SHP77 (cell line): ENCODE results near the gene CDH16.
"Not testable (repeated sequence)": the region's sequence is repeated elsewhere in the genome, so short reads cannot be mapped to it uniquely, and the experiment has no call there.

Experiments
- DNase-seq, 2 experiments: peaks; one replicate each; lab custom pipeline; 2025; lab: John Stamatoyannopoulos, UW

Gene CDH16, protein sequence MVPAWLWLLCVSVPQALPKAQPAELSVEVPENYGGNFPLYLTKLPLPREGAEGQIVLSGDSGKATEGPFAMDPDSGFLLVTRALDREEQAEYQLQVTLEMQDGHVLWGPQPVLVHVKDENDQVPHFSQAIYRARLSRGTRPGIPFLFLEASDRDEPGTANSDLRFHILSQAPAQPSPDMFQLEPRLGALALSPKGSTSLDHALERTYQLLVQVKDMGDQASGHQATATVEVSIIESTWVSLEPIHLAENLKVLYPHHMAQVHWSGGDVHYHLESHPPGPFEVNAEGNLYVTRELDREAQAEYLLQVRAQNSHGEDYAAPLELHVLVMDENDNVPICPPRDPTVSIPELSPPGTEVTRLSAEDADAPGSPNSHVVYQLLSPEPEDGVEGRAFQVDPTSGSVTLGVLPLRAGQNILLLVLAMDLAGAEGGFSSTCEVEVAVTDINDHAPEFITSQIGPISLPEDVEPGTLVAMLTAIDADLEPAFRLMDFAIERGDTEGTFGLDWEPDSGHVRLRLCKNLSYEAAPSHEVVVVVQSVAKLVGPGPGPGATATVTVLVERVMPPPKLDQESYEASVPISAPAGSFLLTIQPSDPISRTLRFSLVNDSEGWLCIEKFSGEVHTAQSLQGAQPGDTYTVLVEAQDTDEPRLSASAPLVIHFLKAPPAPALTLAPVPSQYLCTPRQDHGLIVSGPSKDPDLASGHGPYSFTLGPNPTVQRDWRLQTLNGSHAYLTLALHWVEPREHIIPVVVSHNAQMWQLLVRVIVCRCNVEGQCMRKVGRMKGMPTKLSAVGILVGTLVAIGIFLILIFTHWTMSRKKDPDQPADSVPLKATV

DNA sequence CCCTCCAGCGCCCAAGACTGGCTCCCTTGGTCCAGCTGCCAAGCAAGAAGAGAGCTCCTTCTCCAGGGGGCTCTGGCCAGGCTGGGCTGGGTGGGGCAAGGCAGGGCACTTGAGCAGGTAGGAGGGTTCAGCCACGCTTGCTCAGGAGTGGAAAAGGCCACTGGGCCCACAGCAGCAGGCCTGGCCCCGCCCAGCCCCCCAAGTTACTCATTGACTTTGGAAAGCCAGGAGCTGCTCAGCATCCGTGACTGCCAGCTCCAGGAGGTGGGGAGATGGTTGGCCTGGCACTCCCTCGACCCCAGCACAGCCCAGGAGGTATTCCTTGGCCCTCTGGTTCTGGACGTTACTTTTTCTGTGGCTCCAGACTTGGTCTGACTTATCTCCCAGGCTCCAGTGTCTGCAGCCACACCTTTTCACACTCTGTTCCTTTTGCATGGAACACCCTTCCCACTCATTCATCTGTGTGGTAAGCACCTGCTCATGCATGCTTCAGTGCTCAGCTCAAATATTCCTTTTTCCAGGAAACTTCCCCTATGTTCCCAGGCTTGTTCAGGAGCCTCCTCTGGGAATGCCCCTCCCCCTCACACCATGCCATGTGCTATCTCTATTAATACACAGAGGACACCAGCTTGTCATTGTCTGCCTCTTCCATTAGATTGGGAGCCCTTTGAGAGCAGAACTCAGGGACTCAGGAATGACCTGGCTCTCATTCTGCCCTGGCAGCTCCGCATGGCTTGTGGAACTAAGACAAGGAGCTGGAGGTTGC lies at the start of gene CDH16:
CDH16 (minus strand) TSS at position 83 of the 766 bp plus-strand sequence. CDS start 820 bp downstream, outside the sequence.
- DNase-seq: no peak

DNA sequence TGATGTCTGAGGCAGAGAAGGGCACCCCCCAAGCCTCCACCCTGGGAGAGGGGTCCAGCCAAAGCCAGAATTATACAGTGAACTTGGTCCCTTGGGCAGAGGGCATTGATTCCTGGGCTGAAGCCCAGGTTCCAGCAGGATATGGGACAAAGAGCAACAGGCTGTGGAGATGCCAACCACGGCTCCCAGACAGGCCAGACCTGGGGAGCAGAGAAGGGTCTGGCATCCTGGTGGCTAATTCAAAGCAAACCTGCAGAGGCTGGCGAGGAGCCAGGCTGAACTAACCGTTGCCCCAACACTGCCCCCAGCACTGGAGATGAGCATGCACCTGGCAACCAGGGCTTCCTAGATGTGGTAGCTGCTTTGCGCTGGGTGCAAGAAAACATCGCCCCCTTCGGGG lies 45.4 kb upstream of the CDH16 start:
- no peak for DNase-seq

DNA sequence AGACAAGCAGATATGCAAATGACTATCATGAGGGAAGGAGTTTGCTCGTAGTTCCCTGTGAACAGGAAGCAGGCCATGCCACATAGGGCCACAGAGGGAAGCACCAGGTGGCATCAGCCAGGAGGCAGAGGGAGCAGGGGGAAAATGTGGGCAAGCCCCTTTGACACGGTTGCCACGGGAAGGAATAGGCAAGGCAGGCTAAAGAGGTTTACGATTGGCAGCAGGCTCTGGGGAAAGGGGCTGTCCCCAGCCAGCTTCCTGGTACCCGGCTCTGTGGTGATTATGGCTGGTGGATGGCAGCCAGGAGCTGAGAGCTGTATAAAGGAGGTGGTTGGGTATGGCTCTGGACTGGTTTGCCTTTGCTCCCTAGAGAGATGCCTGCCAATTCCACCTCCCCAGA lies 43.2 kb upstream of the CDH16 start:
- no peak for DNase-seq

DNA sequence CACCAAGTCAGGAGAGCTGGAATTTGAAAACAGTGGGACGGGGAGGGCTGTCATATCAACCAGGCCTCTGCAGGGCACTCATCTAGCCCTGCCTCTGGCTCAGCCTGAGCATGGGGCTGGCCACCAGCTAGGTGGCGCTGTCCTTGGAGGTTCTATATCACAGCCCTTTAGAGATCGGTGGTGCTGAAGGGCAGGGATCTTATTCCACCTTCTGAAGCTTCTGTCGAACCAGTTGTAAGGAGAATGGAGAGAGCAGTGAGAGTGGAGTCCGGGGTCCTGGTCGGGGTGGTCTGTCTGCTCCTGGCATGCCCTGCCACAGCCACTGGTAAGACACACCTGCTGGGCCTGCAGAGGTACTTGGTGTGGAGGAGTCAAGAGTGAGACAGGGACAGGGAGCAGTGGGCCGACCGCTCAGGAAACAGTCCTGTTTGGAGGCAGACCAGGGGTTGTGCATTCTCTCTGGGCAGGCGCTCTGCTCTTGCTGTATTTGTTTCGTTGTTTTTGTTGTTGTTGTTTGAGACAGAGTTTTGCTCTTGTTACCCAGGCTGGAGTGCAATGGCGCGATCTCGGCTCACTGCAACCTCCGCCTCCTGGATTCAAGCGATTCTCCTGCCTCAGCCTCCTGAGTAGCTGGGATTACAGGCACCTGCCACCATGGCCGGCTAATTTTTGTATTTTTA lies 42.5 kb upstream of the CDH16 start, which contains the start of gene CES3:
CES3 (plus strand) TSS at position 202 of the 680 bp plus-strand sequence; CDS start at position 244, 42 bp downstream.
- peak; percentile 77 to 87 for DNase-seq

DNA sequence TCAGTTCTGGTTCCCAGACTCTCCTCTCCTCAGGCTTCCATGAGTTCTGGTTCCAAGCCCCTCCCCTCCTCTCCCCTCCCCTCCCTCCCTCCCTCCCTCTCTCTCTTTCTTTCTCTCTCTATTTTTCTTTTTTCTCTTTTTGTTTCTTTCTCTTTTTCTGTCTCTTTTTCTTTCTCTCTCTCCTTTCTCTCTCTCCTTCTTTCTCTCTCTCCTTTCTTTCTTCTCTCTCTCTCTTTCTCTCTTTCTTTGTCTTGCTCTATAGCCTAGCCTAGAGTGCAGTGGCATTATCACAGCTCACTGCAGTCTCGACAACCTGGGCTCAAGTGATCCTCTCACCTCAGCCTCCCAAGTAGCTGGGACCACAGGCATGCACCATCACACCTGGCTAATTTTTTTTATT lies 41.6 kb upstream of the CDH16 start:
- no peak for DNase-seq

DNA sequence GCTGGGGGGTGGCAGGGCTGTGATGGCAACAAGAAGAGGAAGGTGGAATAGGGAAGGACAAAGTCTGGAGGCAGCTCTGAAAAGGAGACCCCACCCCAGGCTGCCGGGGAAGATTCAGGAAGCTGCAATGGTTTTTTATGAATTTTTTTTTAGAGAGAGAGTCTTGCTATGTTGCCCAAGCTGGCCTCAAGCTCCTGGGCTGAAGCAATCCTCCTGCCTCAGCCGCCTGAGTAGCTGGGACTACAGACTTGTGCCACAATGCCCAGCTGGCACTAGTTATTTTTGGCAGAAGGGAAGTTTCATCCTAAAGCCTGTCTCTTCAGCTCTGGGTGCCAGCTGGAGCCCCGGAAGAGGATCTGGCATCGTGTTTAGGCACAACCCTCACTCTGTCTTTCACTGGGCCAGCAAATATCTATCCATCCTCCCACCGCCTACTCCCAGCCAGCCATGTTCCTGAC lies 41.0 kb upstream of the CDH16 start:
- DNase-seq: no peak

DNA sequence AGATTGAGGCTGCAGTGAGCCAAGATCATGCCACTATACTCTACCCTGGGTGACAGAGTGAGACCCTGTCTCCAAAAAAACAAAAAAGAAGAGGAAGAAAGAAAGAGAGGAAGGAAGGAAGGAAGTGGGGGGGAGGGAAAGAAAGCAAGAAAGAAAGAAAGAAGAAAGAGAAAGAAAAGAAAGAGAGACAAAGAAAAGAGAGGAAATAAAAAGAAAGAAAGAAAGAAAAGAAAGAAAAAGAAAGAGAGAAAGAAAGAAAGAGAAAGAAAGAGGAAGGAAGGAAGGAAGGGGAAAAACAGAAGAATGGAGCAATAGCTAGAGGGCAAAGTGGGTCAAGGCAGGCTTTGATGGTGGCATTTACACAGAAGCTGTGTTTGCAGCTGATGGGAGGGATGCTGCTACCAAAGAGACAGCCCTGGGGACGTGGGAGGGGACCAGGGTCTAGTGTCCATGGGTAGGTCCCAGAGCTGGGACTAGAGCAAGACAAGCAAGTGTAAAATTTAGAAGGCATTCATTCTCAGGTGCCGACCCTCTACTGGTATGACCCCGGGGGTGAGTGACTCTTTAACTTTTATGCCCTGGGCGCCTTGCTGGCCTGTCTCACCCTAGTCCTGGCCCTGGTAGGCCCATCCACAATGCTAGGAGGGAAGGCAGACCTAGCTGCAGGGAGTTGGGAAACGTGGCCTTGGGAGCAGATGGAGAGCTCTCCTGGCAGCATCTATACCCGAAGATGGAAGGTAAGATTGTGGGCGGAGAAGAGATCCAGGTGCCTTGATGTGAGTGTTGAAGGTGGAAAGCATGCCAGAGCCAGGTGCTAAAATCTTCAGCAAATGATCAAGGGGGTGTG lies 40.4 kb upstream of the CDH16 start:
- DNase-seq: no peak

DNA sequence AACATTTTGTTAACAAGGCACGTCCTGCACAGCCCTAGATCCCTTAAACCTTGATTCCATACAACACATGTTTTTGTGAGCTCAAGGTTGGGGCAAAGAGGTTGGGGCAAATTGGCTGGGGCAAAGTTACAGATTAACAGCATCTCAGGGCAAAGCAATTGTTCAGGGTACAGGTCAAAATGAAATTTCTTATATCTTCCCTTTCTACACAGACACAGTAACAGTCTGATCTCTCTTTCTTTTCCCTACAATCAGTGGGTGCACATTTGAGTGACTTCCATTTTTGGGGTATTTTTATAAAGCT lies 37.4 kb upstream of the CDH16 start:
- not testable (repeated sequence) for DNase-seq

DNA sequence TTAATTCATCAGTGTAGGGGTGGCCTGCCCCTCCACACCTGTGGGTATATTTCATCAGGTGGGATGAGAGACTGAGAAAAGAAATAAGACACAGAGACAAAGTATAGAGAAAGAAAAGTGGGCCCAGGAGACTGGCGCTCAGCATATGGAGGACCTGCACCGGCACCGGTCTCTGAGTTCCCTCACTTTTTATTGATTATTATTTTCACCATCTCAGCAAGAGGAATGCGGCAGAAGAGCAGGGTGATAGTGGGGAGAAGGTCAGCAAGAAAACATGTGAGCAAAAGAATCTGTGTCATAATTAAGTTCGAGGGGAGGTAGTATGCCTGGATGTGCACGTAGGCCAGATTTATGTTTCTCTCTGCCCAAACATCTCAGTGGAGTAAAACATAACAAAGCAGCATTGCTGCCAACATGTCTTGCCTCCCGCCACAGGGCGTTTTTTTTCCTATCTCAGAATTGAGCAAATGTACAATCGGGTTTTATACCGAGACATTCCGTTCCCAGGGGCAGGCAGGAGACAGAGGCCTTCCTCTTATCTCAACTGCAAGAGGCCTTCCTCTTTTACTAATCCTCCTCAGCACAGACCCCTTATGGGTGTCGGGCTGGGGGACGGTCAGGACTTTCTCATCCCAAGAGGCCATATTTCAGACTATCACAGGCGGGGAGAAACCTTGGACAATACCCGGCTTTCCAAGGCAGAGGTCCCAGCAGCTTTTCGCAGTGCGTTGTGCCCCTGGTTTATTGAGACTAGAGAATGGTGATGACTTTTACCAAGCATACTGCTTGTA lies 36.9 kb upstream of the CDH16 start:
- not testable (repeated sequence) for DNase-seq

DNA sequence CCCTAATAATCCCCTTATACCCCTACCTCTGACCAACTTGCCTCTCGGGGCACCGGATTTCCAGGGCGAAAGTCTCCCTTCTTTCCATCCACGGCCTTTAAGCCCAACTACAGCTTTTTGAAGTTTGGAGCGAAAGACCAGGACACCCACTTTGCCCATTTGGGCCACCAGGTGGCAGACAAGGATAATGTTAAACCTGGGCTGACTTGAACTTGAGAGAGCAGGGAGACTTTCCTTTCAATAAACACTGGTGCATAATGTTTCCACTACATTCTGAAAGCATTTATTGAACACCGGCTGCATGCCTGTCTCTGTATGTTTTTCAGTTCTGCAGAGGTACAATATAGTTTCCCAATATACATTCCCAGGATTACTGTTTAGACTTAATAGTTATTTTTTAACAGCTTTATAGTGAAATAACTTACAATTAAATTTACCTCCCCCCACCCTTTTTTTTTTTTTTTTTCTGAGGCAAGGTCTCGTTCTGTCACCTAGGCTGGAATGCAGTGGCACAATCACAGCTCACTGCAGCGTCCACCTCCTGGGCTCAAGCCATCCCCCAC lies 35.5 kb upstream of the CDH16 start:
- peak; percentile 70 to 79 for DNase-seq

DNA sequence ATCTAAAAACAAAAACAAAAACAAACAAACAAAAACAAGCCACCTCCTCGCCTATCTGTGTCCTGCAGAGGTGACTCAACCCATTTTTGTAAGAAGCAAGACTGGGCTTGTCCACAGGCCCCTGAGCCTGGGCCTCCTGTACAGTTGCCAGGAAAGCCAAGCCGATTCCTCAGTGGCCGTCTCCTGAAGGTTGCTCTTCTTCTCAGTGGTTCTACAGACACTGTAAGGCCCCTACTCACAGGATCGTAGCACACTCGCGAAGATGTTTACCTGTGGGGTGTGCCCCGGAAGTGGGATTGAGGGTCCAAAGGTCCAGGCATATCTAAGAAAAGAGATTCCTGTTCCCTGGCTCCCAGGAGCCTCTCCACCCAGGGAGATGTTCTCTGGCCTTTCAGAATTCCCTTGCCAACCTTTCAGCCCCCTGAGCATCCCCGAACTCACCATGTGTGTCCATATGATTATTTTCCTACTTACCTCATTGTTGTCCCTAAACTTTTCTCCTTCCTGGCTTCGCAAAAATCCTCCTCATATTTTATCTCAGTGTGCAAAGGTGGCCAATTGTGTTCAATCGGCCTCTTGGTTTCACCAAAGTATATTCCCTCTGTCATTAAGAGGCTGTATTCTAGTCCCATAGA lies 34.9 kb upstream of the CDH16 start:
- DNase-seq: no peak

DNA sequence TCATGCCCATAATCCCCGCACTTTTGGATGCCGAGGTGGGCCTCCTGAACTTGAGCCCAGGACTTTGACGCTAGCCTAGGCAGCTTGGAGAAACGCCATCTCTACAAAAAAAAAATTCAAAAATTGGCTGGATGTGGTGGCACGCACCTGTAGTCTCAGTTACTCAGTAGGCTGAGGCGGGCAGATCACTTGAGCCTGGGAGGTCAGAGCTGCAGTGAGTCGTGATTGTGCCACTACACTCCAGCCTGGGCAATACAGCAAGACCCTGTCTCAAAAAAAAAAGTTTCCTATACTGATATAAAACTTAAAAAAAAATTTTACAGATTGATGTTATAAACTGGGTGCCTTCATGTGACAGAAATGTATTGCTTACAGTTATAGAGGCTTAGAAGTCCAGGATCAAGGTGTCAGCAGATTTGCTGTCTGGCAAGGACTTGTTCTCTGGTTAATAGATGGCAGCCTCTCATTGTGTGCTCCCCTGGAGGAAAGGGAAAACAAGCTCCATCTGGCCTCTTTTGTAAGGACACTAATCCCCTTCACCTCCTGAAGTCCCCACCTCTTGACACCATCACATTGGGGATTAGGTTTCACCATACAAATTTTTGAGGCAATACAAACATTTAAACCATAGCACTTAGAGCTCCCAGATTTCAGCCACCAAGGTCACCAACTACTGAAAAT lies 33.9 kb upstream of the CDH16 start:
- DNase-seq: no peak

DNA sequence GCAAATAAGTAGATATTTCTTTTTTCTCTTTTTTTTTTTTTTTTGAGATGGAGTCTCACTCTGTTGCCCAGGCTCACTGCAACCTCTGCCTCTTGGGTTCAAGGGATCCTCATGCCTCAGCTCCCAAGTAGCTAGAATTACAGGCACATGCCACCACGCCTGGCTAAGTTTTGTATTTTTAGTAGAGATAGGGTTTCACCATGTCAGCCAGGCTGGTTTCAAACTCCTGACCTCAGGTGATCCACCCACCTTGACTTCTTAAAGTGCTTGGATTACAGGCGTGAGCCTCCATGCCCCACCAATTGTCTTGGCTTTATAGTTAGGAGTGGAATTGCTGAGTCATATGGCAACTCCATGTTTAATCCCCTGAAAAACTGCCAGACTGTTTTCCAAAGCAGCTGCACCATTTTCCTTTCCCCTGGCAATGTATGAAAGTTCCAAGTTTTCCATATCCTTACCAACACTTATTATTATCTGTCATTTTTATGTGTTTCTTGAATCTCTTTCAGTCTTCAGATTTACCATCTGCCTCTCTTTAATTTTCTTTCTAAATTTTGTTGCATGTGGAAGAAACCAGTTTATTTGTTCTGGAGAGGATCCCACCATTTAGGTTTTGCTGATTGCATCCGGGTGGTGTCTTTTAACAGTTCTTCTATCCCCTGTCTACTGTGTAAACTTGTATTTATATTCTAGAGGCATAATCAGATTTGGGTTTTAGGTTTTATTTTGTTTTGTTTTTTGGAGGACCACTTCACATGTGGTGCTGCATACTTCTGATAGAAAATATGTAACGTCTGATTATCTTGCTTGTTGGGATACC lies 32.5 kb upstream of the CDH16 start:
- no peak for DNase-seq

DNA sequence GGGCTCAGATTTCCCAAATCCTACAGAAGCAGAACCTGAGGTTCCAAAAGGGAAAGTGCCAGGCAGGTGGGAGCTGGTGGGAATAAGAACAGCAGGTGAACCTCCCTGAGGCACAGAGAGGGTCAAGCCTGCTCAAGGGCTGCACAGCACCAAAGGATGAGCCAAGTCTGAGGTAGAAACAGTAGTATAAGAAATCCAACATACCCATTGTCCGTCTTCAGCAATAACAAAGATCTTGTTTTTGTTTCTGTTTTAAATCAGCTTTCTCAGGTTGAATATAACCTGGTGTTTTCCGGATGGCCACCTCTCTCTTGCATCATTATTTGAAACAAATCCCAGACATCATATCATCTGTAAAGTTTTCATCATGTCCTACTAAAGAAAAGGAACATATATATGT lies 31.8 kb upstream of the CDH16 start:
- DNase-seq: no peak

DNA sequence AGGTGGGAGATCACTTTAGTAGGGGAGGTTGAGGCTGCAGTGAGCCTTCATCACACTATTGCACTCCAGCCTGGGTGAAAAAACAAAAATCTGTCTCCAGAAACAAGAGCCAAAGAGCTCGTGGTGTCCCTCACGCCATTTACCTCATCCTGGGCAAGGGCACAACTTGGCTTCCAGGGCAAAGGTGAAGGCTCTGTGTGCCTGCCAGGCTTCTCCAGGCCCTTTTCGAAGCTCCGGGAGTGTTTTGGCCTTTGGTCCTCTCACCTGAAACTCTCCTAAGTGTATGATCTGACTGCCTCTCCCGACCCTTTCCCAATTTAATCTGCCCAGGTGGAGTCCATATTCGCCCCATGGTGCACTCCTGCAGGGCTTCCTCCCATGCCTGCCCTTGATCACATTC lies 30.8 kb upstream of the CDH16 start:
- no peak for DNase-seq

DNA sequence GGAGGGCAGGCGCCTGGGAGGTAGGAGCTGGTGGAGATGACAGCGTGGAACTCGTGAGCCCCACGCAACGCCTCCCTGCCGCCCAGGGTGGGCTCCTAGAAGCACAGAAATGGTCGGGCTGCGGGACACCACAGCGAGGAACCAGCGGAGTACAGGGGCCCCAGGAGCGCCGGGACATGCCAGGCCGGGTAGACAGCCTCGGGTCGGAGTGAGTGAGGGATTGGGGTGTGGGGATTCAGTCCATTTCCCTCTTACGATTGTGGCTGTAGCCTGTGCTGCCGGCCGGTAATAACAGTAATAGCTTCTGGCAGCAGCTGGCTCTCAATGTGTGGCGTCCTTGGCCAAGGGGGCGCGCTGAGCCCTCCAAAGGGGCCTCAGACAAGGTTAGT lies 30.1 kb upstream of the CDH16 start:
- no peak for DNase-seq

DNA sequence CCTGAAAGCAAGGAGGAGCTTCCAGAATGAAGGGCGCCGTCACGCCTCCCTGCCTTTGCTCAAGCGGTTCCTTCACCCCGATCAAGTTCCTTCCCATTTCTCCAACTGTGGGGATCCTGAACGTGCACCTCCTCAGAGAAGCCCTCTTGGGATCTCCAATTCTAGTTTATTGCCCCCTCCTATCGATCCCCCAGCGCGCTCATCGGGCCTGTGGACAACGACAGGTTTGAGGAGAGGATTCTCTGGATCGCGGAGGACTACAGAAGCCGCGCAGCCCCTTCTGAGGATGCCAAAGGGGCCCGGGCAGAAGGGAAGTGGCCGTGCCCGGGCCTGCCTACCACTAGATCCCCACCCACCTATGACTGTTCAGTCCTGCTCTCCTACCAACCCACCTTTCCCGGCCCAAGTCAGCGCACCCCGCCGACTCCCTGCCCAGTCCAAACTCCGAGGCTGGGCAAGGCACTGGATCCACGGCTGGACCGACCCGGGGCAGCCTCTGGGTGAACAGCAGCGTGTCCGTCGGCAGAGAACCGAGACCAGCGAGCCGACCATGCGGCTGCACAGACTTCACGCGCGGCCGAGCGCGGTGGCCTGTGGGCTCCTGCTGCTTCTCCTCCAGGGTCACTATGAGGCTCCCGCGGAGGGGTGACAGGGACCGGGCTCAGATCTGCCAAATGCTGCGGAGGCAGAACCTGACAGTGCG lies 29.6 kb upstream of the CDH16 start:
- no peak for DNase-seq
